IPS-NIHi7 (cell line): ENCODE measurements around the gene HOXB13.

Experiments used
- DNase-seq: peaks from one replicate; pipeline ENCODE4 v3.0.0; 2012; ENCODE audit warnings: mixed read lengths; ENCODE audit errors: extremely low spot score

Gene HOXB13

GRCh38 chr17:48748718-48749566, 20.4 kb upstream of the HOXB13 start:
- DNase-seq = no peak

GRCh38 chr17:48747445-48748363, 19.2 kb upstream of the HOXB13 start:
- peak; percentile 32 for DNase-seq

- no peak for DNase-seq
Observed at GRCh38 chr17:48746916-48747444, 18.4 kb upstream of the HOXB13 start.

GRCh38 chr17:48745381-48746275, 17.1 kb upstream of the HOXB13 start:
- no peak for DNase-seq

GRCh38 chr17:48740537-48740936, 12.0 kb upstream of the HOXB13 start:
- no peak for DNase-seq

GRCh38 chr17:48738803-48739526, 10.4 kb upstream of the HOXB13 start:
- peak; percentile 44 for DNase-seq

- DNase-seq = no peak
Observed at GRCh38 chr17:48738424-48738802, 9.9 kb upstream of the HOXB13 start.

GRCh38 chr17:48737330-48738043, 8.9 kb upstream of the HOXB13 start:
- DNase-seq = no peak

GRCh38 chr17:48735062-48735351, 6.5 kb upstream of the HOXB13 start:
- DNase-seq = no peak

GRCh38 chr17:48734333-48735061, 5.9 kb upstream of the HOXB13 start:
- no peak for DNase-seq

- no peak for DNase-seq
Observed at GRCh38 chr17:48733632-48734328, 5.2 kb upstream of the HOXB13 start.

GRCh38 chr17:48732688-48733629, 4.4 kb upstream of the HOXB13 start:
- DNase-seq = peak; percentile 57

- DNase-seq = no peak
Observed at GRCh38 chr17:48731355-48731754, 2.8 kb upstream of the HOXB13 start.

GRCh38 chr17:48730240-48730550, 1.6 kb upstream of the HOXB13 start:
- no peak for DNase-seq

GRCh38 chr17:48729335-48730239, 1.0 kb upstream of the HOXB13 start:
- DNase-seq = no peak

- no peak for DNase-seq
Observed at GRCh38 chr17:48727415-48728175, 955 bp downstream of the HOXB13 start.
